ENCODE results near the gene GRM6.

Gene GRM6

GRCh38 chr5:178984145-178985072 lies 10.7 kb downstream of the GRM6 start:
- DNase-seq (ENCODE audit: low read depth in 2 of 2, low spot score in 1 of 2) = no peak

- DNase-seq (ENCODE audit: low read depth in 2 of 2, low spot score in 1 of 2) = no peak
These were observed 11.4 kb downstream of the GRM6 start for GRCh38 chr5:178983728-178984127.

DNA sequence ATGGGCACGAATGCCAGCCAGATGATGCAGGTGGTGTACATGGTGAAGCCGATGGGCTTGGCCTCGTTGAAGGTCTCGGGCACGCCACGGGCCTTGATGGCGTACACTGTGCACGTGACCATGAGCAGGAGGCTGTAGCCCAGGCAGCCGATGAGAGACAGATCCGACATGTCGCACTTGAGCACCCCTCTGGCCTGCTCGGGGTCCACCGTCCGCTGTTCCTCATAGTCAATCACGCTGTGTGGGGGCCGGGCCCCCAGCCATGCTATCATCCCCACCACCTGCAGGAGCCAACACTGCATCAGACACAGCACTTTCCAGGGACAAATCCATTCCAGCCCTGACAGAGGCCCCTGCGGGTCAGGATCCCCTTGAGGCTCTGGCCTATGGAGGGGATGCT lies 12.2 kb downstream of the GRM6 start:
- no peak for DNase-seq (ENCODE audit: low read depth in 2 of 2, low spot score in 1 of 2)

- no peak for DNase-seq (ENCODE audit: low read depth in 2 of 2, low spot score in 1 of 2)
These were observed 13.7 kb downstream of the GRM6 start for GRCh38 chr5:178981381-178981780.

GRCh38 chr5:178965465-178966055 lies 29.6 kb downstream of the GRM6 start:
- DNase-seq (ENCODE audit: low read depth in 2 of 2, low spot score in 1 of 2) = no peak

GRCh38 chr5:178941361-178941760 lies 53.8 kb downstream of the GRM6 start:
- no peak for DNase-seq (ENCODE audit: low read depth in 2 of 2, low spot score in 1 of 2)

GRCh38 chr5:178940569-178941360 lies 54.4 kb downstream of the GRM6 start, which contains the start of gene ZNF454:
Gene ZNF454, plus strand, starts transcription at chr5:178941198. Its CDS starts 1,594 bp downstream, at chr5:178942792.
- DNase-seq (ENCODE audit: low read depth in 2 of 2, low spot score in 1 of 2) = no peak

- DNase-seq (ENCODE audit: low read depth in 2 of 2, low spot score in 1 of 2) = no peak
These were observed 63.0 kb downstream of the GRM6 start for GRCh38 chr5:178931846-178932760.
